ENCODE measurements around the gene TK1.
A peak's percentile ranks its signal among the peaks of the same experiment; 100 is the strongest.
"Not testable (repeated sequence)": the region's sequence is repeated elsewhere in the genome, so short reads cannot be mapped to it uniquely, and the experiment has no call there.

Gene TK1

GRCh38 chr17:78147315-78147998, 39.4 kb downstream of the TK1 start:
- DNase-seq = no peak

- DNase-seq = no peak
These were observed 40.0 kb downstream of the TK1 start for GRCh38 chr17:78146881-78147280.

GRCh38 chr17:78146471-78146869, 40.4 kb downstream of the TK1 start:
- no peak for DNase-seq

GRCh38 chr17:78144736-78145641, 41.9 kb downstream of the TK1 start:
- DNase-seq = no peak

GRCh38 chr17:78144147-78144719, 42.6 kb downstream of the TK1 start:
- DNase-seq = no peak

- DNase-seq = no peak
These were observed 43.4 kb downstream of the TK1 start for GRCh38 chr17:78143214-78144146.

GRCh38 chr17:78142119-78142861, 44.6 kb downstream of the TK1 start:
- DNase-seq = no peak

- DNase-seq = no peak
These were observed 45.3 kb downstream of the TK1 start for GRCh38 chr17:78141437-78142118.

GRCh38 chr17:78140169-78141051, 46.4 kb downstream of the TK1 start:
- peak; percentile 99 for DNase-seq

GRCh38 chr17:78139861-78140168, 47.0 kb downstream of the TK1 start:
- DNase-seq = not testable (repeated sequence)

- DNase-seq = no peak
These were observed 48.4 kb downstream of the TK1 start for GRCh38 chr17:78138204-78139060.

- DNase-seq = peak; percentile 63
These were observed 49.3 kb downstream of the TK1 start for GRCh38 chr17:78137392-78138203.

GRCh38 chr17:78135858-78136500, 50.9 kb downstream of the TK1 start:
- no peak for DNase-seq

- DNase-seq = no peak
These were observed 51.9 kb downstream of the TK1 start for GRCh38 chr17:78134899-78135385.

GRCh38 chr17:78133971-78134898, 52.6 kb downstream of the TK1 start:
- peak; percentile 77 for DNase-seq

- no peak for DNase-seq
These were observed 53.5 kb downstream of the TK1 start for GRCh38 chr17:78133179-78133951.
